Mammary epithelial cell (primary cell): ENCODE measurements around the gene COQ10B.

Experiments
- EZH2 ChIP-seq: IDR thresholded peaks from 2 replicates; pipeline ENCODE4 v1.6.1; 2012; ENCODE audit warnings: low read length, inconsistent platforms, borderline replicate concordance
- TF ChIP-seq, protein P1 (sequence below), 2 donors: IDR thresholded peaks in 1 of 2; conservative IDR thresholded peaks in 1 of 2; 2 replicates each; pipeline ENCODE4 v1.5.1; 2011 to 2012; ENCODE audit warnings: inconsistent platforms in 2 of 2, low read length in 2 of 2, mild to moderate bottlenecking in 2 of 2, control low read depth in 1 of 2, low read depth in 1 of 2; ENCODE audit not compliant: insufficient read depth in 1 of 2; ENCODE audit errors: extremely low read depth in 1 of 2

DNA sequence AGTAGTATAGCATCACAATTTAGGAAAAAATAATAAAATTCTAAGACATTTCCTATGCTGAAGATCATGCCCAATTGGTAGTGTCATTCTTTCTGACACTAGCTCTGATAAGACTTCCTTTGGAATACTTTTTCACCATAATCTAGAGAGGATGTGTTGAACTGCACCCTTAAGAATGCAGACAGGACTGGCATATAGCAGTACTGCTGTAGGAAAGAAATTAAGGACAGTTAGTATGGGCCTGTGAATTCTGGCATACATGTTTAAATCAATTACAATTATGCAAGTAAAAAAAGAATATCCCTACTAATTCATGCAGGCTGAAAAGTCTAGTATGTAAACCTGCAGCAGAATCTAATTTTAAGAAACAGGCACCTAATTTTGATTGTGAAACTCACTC, 33.9 kb upstream of the COQ10B start:
- TF ChIP-seq, protein P1, sequence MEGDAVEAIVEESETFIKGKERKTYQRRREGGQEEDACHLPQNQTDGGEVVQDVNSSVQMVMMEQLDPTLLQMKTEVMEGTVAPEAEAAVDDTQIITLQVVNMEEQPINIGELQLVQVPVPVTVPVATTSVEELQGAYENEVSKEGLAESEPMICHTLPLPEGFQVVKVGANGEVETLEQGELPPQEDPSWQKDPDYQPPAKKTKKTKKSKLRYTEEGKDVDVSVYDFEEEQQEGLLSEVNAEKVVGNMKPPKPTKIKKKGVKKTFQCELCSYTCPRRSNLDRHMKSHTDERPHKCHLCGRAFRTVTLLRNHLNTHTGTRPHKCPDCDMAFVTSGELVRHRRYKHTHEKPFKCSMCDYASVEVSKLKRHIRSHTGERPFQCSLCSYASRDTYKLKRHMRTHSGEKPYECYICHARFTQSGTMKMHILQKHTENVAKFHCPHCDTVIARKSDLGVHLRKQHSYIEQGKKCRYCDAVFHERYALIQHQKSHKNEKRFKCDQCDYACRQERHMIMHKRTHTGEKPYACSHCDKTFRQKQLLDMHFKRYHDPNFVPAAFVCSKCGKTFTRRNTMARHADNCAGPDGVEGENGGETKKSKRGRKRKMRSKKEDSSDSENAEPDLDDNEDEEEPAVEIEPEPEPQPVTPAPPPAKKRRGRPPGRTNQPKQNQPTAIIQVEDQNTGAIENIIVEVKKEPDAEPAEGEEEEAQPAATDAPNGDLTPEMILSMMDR (conservative IDR thresholded peaks at IDR 0.05 in 1 of 2, IDR thresholded peaks at IDR 0.05 in 1 of 2; ENCODE audit: extremely low read depth in 1 of 2, insufficient read depth in 1 of 2, low read depth in 1 of 2, low read length in 2 of 2), result no peak
- TF ChIP-seq EZH2, result no peak
